Central memory CD8-positive, alpha-beta T cell (primary cell): ENCODE measurements around the gene PAX5.

ENCODE experiments used
- ATAC-seq: fragments of 150-1000 bp; cut with Tn5 transposase; replicated peaks from 2 replicates; pipeline ENCODE4 v1.10.0; 2022; ENCODE audit warnings: mild to moderate bottlenecking, moderate FRiP score, moderate number of reproducible peaks; ENCODE audit not compliant: poor library complexity, severe bottlenecking; ENCODE audit errors: extremely low read depth
- DNase-seq, 2 donors: peaks; one replicate each; pipeline ENCODE4 v3.0.0; 2021; ENCODE audit warnings: low spot score in 2 of 2
- H3K27ac Mint-ChIP-seq: one replicate; pipeline ENCODE4 v1.8.0; 2022; ENCODE audit warnings: low read depth, mild to moderate bottlenecking, moderate library complexity, mixed read lengths
- H3K27me3 Mint-ChIP-seq: one replicate; pipeline ENCODE4 v1.8.0; 2022; ENCODE audit warnings: mixed read lengths
- H3K36me3 Mint-ChIP-seq: one replicate; pipeline ENCODE4 v1.8.0; 2022; ENCODE audit warnings: mild to moderate bottlenecking, moderate library complexity, mixed read lengths; ENCODE audit not compliant: insufficient read depth
- H3K4me1 Mint-ChIP-seq: one replicate; pipeline ENCODE4 v1.8.0; 2022; ENCODE audit warnings: mixed read lengths
- H3K4me3 Mint-ChIP-seq: one replicate; pipeline ENCODE4 v1.8.0; 2022; ENCODE audit warnings: mild to moderate bottlenecking, moderate library complexity, mixed read lengths
- H3K9me3 Mint-ChIP-seq: one replicate; pipeline ENCODE4 v1.8.0; 2022; ENCODE audit warnings: mixed read lengths

Gene PAX5

DNA sequence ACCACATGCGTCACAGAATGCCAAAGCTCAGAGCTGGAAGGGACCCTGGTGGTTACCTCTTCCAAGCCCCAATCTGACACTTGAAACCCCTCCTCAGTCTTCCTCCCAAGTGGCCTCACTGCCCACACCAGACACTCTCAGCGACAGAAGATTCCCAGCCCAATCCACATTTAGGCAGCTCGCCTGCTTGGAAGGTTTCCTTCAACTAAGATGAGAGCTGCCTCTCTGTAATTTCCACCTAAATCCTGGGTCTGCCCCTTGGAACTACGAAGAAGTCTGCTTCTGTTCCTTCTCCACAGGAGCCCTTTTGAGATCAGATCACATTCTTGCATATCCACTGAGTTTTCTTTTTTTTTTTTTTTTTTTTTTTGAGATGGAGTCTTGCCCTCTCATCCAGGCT is 83.7 kb downstream of the PAX5 start:
- H3K9me3 Mint-ChIP-seq, result no peaks in the 10 kb centered on the region
- no peaks in the 10 kb centered on the region for H3K36me3 Mint-ChIP-seq
- DNase-seq, result no peak
- no peaks in the 10 kb centered on the region for H3K4me1 Mint-ChIP-seq
- no peak for ATAC-seq
- H3K27ac Mint-ChIP-seq, result no peak overlapping the region
- no peak overlapping the region for H3K4me3 Mint-ChIP-seq
- peaks cover 47% of the 10 kb centered on the region for H3K27me3 Mint-ChIP-seq

DNA sequence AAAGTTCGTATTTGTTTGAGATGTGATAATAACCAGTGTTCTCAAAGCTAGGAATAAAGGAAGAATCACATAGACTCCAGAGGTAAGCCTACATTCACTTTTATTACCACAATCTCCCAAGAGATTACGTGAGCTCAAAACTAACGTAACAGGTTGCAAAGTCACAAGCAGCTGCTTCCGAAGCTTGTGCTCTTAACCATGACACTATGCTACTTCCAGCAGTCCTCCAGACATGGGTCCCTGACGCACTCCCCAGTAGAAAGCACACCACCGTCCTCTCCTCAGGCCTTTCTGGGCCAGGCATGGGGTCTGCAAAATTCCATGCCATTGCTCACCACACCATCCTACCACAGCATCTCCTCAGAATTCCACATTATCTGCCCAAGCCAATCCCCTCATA is 84.6 kb downstream of the PAX5 start:
- no peak for DNase-seq
- peaks cover 2% of the 10 kb centered on the region for H3K36me3 Mint-ChIP-seq
- no peaks in the 10 kb centered on the region for H3K4me1 Mint-ChIP-seq
- H3K4me3 Mint-ChIP-seq, result no peak overlapping the region
- H3K27me3 Mint-ChIP-seq, result peaks cover 38% of the 10 kb centered on the region
- ATAC-seq, result no peak
- no peak overlapping the region for H3K27ac Mint-ChIP-seq
- H3K9me3 Mint-ChIP-seq, result no peaks in the 10 kb centered on the region

DNA sequence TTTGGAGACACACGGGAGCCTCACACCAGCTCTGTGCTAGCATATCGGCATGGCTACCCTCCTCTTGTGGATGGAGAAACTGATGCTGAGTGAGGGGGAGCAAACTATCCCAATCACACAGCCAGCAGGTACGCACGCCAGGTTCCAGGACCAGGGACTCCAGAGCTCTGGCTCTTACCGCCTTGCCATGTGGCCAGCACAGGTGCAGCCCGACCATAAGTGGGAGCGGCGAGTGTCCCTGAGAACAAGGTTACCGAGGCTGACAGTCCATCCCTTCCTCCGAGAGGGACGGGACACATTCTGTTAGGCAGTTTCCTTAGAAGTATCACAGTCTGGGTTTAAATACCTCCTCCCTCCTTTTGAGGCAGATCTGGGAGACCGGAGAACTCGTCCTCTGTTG is 86.0 kb downstream of the PAX5 start:
- Mint-ChIP-seq H3K27ac (no peak overlapping the region), H3K4me1 (no peaks in the 10 kb centered on the region), H3K36me3 (peaks cover 2% of the 10 kb centered on the region), H3K4me3 (no peak overlapping the region), H3K27me3 (peaks cover 23% of the 10 kb centered on the region), H3K9me3 (no peaks in the 10 kb centered on the region)
- ATAC-seq, result no peak
- DNase-seq, result no peak

DNA sequence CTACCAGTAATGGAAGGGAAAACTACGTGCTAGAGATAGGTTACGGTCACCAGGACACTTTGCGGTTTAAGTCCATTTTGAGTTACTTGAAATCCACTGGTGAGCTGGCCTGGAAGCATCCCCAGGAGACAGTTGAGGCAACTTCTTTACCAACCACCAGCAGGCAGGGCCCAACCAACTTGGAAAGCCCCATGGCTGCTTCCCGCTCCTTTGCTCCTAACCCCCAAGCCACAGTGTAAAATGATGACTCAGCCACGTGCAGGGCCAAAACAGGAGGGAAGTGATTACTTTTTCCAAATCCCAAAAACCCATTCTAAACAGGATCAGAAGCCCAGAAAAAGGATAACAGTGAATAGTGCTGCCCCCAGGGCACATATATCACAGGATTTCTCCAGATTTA is 87.4 kb downstream of the PAX5 start:
- H3K36me3 Mint-ChIP-seq, result peaks cover 2% of the 10 kb centered on the region
- H3K27me3 Mint-ChIP-seq, result peaks cover 10% of the 10 kb centered on the region
- no peak for DNase-seq
- ATAC-seq, result no peak
- H3K4me1 Mint-ChIP-seq, result no peaks in the 10 kb centered on the region
- H3K4me3 Mint-ChIP-seq, result no peak overlapping the region
- H3K9me3 Mint-ChIP-seq, result no peaks in the 10 kb centered on the region
- no peak overlapping the region for H3K27ac Mint-ChIP-seq

DNA sequence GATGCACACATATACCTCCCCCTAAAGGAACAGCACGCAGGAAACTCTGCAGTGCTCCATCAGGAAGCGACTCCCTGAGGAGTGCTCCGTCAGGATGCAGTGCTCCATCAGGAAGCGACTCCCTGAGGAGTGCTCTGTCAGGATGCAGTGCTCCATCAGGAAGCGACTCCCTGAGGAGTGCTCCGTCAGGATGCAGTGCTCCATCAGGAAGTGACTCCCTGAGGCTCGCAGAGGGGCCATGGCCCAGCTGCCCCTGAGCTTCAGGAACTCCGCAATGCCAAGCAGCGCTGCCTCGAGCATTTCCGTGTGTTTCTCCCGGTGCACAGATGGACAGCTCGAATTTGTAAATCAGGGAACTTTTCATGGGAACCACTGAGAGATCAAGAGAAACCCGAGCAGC is 88.1 kb downstream of the PAX5 start:
- H3K4me1 Mint-ChIP-seq, result no peaks in the 10 kb centered on the region
- peaks cover 10% of the 10 kb centered on the region for H3K27me3 Mint-ChIP-seq
- H3K9me3 Mint-ChIP-seq, result no peaks in the 10 kb centered on the region
- H3K4me3 Mint-ChIP-seq, result no peak overlapping the region
- peaks cover 2% of the 10 kb centered on the region for H3K36me3 Mint-ChIP-seq
- no peak overlapping the region for H3K27ac Mint-ChIP-seq
- no peak for ATAC-seq
- DNase-seq, result no peak

DNA sequence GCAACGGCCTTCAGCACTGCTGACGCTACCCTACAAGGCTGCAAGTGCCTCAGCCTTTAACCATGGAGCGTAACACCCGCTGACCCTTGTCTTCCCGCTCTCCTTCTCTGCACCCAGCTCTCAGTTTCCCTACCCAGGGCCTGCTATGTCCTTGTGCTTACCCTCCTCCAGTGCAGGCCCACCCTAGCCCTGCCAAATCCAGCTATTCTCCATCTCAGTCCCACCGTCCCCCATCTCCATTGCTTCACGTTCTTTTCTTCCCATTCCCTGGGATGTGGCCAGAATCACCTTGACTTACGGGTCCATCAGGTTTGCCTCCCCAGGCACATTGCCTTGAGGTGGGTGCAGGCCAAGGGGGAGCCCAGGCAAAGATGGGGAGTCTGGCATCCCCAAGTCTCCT is 91.2 kb downstream of the PAX5 start:
- no peak for DNase-seq
- Mint-ChIP-seq H3K27ac (no peak overlapping the region), H3K4me3 (no peak overlapping the region), H3K4me1 (no peaks in the 10 kb centered on the region), H3K9me3 (no peaks in the 10 kb centered on the region), H3K36me3 (peaks cover 2% of the 10 kb centered on the region), H3K27me3 (peaks cover 22% of the 10 kb centered on the region)
- no peak for ATAC-seq

DNA sequence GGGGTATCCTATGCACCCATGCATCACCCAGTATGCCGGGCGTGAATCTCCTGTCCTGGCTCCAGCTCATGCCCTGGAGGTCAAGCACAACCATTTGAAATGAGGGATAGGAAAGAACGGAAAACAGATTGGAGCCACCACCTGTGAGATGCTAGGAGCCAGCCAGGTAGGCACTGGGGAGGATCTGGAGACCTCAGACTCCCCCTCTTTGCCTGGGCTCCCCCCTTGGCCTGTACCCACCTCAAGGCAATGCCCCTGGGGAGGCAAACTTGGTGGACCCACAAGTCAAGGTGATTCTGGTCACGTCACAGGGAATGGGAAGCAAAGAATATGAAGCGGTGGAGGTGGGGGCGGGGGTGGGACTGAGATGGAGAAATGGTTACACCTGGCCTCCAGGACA is 92.6 kb downstream of the PAX5 start:
- no peaks in the 10 kb centered on the region for H3K4me1 Mint-ChIP-seq
- H3K27ac Mint-ChIP-seq, result no peak overlapping the region
- H3K4me3 Mint-ChIP-seq, result no peak overlapping the region
- peaks cover 2% of the 10 kb centered on the region for H3K36me3 Mint-ChIP-seq
- H3K9me3 Mint-ChIP-seq, result no peaks in the 10 kb centered on the region
- H3K27me3 Mint-ChIP-seq, result peaks cover 31% of the 10 kb centered on the region
- no peak for DNase-seq
- no peak for ATAC-seq

DNA sequence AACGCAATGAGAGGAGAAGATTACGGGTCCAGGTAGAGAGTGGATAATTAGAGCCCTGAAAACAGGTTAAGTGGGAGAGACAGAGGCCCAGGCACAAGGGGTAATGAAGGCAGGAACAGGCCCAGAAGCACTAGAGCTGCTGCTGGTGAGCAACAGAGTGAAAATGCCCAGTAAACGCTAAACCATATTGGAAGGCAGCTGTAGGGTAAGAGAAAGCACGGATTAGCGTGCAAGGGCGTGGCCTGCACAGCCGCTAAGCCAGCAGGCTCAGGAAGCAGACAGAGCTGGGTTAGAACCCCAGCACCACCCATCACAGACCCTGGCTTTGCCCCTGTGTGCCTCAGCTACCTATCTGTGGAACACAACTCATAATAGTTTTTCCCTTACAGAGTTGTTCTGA is 93.2 kb downstream of the PAX5 start:
- Mint-ChIP-seq H3K27me3 (peaks cover 31% of the 10 kb centered on the region), H3K4me3 (no peak overlapping the region), H3K36me3 (peaks cover 2% of the 10 kb centered on the region), H3K27ac (no peak overlapping the region), H3K4me1 (no peaks in the 10 kb centered on the region), H3K9me3 (no peaks in the 10 kb centered on the region)
- no peak for DNase-seq
- ATAC-seq, result no peak

DNA sequence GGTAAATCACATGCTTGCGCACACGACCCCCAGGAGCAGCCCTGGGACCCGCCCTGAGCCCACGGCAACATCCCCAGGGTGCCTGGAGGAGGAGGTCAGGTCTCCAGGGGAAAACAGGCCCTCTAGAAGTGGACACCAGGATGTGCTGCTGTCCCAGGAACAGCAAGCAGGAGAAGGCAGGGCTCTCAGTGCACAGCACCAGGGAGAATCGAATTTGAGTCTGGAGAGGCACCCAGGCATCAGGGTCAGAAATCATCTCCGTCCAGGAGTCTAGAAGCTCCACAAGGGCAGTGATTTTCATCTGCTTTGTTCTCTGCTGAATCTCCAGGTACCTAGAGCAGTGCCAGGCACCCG is 93.6 kb downstream of the PAX5 start:
- Mint-ChIP-seq H3K9me3 (no peaks in the 10 kb centered on the region), H3K36me3 (peaks cover 2% of the 10 kb centered on the region), H3K4me3 (no peak overlapping the region), H3K27me3 (peaks cover 31% of the 10 kb centered on the region), H3K27ac (no peak overlapping the region), H3K4me1 (no peaks in the 10 kb centered on the region)
- ATAC-seq (no peak), DNase-seq (no peak)

DNA sequence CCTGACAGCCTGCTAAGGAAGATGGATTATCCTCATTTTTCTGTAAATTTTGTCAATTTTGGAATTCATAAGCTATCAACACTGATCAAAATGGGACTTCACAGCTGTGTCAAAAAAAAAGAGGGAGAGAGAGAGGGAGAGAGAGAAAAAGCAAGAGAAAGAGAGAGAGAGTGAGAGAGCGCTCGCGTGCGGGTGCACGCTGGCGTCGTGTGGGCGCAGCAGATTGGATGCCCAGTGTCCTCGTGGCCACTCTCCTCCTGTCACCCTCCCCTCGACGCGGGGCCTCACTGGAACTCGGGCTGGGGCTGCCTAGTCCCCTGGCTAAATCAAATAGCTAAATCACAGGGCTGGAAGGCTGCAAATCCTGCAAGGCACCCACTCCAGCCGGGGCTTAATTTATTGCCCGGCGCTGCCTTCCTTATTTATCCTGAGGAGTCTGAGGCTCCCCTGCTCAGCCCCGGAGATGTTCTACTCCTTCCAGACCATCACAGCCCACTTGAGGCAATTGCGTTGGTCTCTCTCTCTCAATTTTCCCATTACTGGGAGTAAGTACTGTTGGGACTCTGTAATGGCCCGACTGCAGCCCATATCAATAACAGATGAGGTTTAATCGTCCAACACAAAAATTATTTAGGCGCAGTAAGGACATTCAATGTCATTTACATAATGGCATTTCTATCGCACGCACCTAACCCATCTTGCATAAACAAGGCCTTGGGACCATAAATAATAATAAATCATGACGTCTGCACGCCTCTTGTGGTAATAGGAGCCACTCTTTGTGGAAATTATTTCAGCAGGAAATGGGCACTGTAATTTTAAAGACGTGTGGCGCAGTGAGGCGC is 94.2 kb downstream of the PAX5 start:
- Mint-ChIP-seq H3K9me3 (no peaks in the 10 kb centered on the region), H3K4me3 (no peak overlapping the region), H3K36me3 (no peaks in the 10 kb centered on the region), H3K27me3 (peaks cover 31% of the 10 kb centered on the region), H3K4me1 (no peaks in the 10 kb centered on the region), H3K27ac (no peak overlapping the region)
- ATAC-seq, result no peak
- DNase-seq, result no peak

DNA sequence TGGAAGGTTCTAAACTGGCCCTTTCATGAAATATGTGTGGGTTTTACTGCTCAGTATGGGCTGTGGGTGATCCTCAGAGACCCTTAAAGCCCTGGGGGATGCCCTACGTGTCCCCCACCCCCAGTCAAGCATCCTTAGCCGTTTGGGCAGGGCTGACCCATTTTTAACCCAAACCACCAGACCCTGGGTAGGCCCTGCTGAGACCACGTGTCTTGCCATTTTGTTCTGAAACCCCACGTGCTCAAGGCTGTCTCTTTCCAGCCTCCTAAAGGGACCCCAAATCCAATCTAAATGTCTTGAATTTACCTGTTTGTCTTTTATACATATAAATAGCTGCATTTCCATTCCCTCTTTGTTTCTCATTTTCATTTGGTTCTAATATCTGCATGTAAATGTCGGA is 94.9 kb downstream of the PAX5 start:
- H3K27me3 Mint-ChIP-seq, result peaks cover 31% of the 10 kb centered on the region
- no peak overlapping the region for H3K27ac Mint-ChIP-seq
- H3K4me1 Mint-ChIP-seq, result no peaks in the 10 kb centered on the region
- no peak for ATAC-seq
- H3K9me3 Mint-ChIP-seq, result no peaks in the 10 kb centered on the region
- peaks cover 2% of the 10 kb centered on the region for H3K36me3 Mint-ChIP-seq
- DNase-seq, result no peak
- H3K4me3 Mint-ChIP-seq, result no peak overlapping the region

DNA sequence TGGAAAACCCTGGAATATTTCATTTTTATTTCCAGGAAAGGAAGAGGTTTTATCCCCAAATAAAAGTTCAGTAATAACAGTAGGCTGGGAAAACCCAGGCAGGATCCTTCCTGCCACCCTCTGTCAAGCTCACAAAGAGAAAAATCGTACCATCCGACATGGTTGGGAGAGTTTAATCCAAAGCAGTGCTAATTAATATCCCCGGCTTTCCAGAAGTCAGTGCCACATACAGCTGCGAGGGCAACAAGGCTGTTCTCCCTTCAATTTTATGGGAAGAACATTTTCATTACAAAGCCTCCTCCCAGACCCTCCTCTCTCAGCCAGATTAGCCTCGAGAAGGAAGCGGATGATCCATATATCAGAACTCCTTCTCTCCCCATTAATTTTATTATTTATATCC is 95.5 kb downstream of the PAX5 start:
- no peak for ATAC-seq
- no peaks in the 10 kb centered on the region for H3K4me1 Mint-ChIP-seq
- H3K9me3 Mint-ChIP-seq, result no peaks in the 10 kb centered on the region
- no peak overlapping the region for H3K4me3 Mint-ChIP-seq
- peaks cover 31% of the 10 kb centered on the region for H3K27me3 Mint-ChIP-seq
- H3K36me3 Mint-ChIP-seq, result peaks cover 2% of the 10 kb centered on the region
- no peak for DNase-seq
- H3K27ac Mint-ChIP-seq, result no peak overlapping the region

DNA sequence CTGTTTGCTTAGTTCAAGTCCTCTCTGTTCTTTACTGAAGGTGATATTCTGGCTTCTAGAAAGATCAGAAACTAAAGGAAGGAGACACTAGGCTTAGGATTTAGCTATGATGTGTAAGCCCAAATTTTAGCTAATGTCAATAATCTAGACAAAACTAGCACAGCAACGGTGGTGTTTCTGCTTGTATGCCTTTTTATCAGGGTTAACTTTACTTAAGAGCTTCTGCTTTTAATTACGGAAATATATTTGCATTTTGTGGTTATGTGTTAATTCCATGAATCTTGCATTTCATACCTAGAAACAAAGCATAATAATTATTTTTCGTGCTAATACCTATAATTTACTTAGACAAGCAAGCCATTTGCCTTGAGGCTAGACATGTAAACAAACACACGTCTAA is 96.1 kb downstream of the PAX5 start:
- Mint-ChIP-seq H3K4me1 (no peaks in the 10 kb centered on the region), H3K27ac (no peak overlapping the region), H3K4me3 (no peak overlapping the region), H3K27me3 (peaks cover 31% of the 10 kb centered on the region), H3K36me3 (peaks cover 2% of the 10 kb centered on the region), H3K9me3 (no peaks in the 10 kb centered on the region)
- DNase-seq (no peak), ATAC-seq (no peak)
